Endothelial cell of umbilical vein (primary cell): Measurements from ENCODE around the gene MOK. TPM values are rescaled to one million over a fixed set of nuclear protein-coding genes. Genes with fewer than 3 reads are reported as not detected.

Source experiments
- BruUV-seq: library from RNA; stranded (reverse); fragments of 400-500 nt; replicated peaks from 2 replicates; lab custom pipeline; 2021; lab: Mats Ljungman, UMichigan
- CTCF ChIA-PET: fragments of 300-600, 350-600 bp; sonication (Branson Sonifier 250); formaldehyde crosslinking; loops from one replicate; lab custom pipeline; 2021; ENCODE audit warnings: antibody characterized with exemption, inconsistent platforms; lab: Charles Lee
- POLR2A ChIA-PET: fragments of 300-600, 350-600 bp; sonication (Branson Sonifier 250); formaldehyde crosslinking; loops from one replicate; lab custom pipeline; 2021; ENCODE audit warnings: antibody characterized with exemption, inconsistent platforms; lab: Charles Lee
- DNase-seq: peaks from one replicate; pipeline ENCODE4 v3.0.0-alpha.2; 2011; ENCODE audit warnings: low read depth, low spot score
- FAIRE-seq: peaks from 2 replicates; lab custom pipeline; 2011; peaks lifted over from hg19 to GRCh38; lab: Jason Lieb, UNC
- H2AFZ ChIP-seq: 2 replicates; pipeline ENCODE4 v1.6.0; 2012; ENCODE audit warnings: low read depth, low read length, control low read depth, inconsistent platforms
- H3K27ac ChIP-seq: 2 replicates; pipeline ENCODE4 v1.5.1; 2011; ENCODE audit warnings: low read depth, mild to moderate bottlenecking, control low read depth, low read length, moderate library complexity; ENCODE audit not compliant: insufficient read depth
- H3K27me3 ChIP-seq, 2 experiments: 2 replicates each; pipeline versions ENCODE4 v1.6.0 to v1.6.1; 2011; ENCODE audit warnings: low read length in 2 of 2, mixed read lengths in 1 of 2; ENCODE audit not compliant: control insufficient read depth in 2 of 2, insufficient read depth in 2 of 2
- H3K36me3 ChIP-seq, 2 experiments: 2 replicates in 1 of 2; 3 replicates in 1 of 2; pipeline ENCODE4 v1.5.1; 2011; ENCODE audit warnings: low read length in 2 of 2, mild to moderate bottlenecking in 1 of 2, moderate library complexity in 1 of 2; ENCODE audit not compliant: control insufficient read depth in 2 of 2, insufficient read depth in 2 of 2; ENCODE audit errors: extremely low read depth in 1 of 2
- H3K4me1 ChIP-seq: 3 replicates; pipeline ENCODE4 v1.5.1; 2011; ENCODE audit warnings: mild to moderate bottlenecking, low read length; ENCODE audit not compliant: control insufficient read depth, insufficient read depth; ENCODE audit errors: extremely low read depth
- H3K4me2 ChIP-seq: 2 replicates; pipeline ENCODE4 v1.6.1; 2011; ENCODE audit warnings: low read length, control low read depth, mixed read lengths; ENCODE audit not compliant: insufficient read depth
- H3K4me3 ChIP-seq, 3 experiments: fragments of 200-600 bp in 1 of 3; sonication (generic), shearing (Covaris generic) in 1 of 3; replicated peaks in 1 of 3; 2 replicates each; pipeline ENCODE4 v1.5.1; 2011 to 2016; ENCODE audit warnings: control low read depth in 3 of 3, low read length in 3 of 3, mild to moderate bottlenecking in 2 of 3, inconsistent platforms in 1 of 3, low read depth in 1 of 3, moderate library complexity in 1 of 3; ENCODE audit not compliant: insufficient read depth in 1 of 3
- H3K79me2 ChIP-seq: 2 replicates; pipeline ENCODE4 v1.6.0; 2012; ENCODE audit warnings: low read length, inconsistent platforms; ENCODE audit not compliant: control insufficient read depth, insufficient read depth
- H3K9ac ChIP-seq: replicated peaks from 2 replicates; pipeline ENCODE3; 2011; ENCODE audit warnings: low read length, control low read depth; ENCODE audit not compliant: insufficient read depth; ENCODE audit errors: extremely low read depth
- H3K9me1 ChIP-seq: replicated peaks from 3 replicates; pipeline ENCODE4 v1.6.0; 2011; ENCODE audit warnings: mild to moderate bottlenecking, low read length; ENCODE audit not compliant: control insufficient read depth, insufficient read depth; ENCODE audit errors: extremely low read depth
- H3K9me3 ChIP-seq: replicated peaks from 2 replicates; pipeline ENCODE4 v1.5.1; 2012; ENCODE audit warnings: low read length, inconsistent platforms; ENCODE audit not compliant: control insufficient read depth, insufficient read depth
- H4K20me1 ChIP-seq: replicated peaks from 2 replicates; pipeline ENCODE3; 2011; ENCODE audit warnings: mild to moderate bottlenecking, low read length; ENCODE audit not compliant: control insufficient read depth, insufficient read depth; ENCODE audit errors: extremely low read depth
- CTCF ChIP-seq, 2 donors: IDR thresholded peaks; 1 replicate in 1 of 2; 2 replicates in 1 of 2; pipeline ENCODE4 v1.5.1; 2011; ENCODE audit warnings: low read length in 2 of 2, mild to moderate bottlenecking in 2 of 2, moderate library complexity in 2 of 2, control low read depth in 1 of 2, inconsistent platforms in 1 of 2, low read depth in 1 of 2; ENCODE audit not compliant: insufficient read depth in 1 of 2; ENCODE audit errors: extremely low read depth in 1 of 2
- EZH2 ChIP-seq: IDR thresholded peaks from 2 replicates; pipeline ENCODE4 v1.6.1; 2012; ENCODE audit warnings: borderline replicate concordance, low read depth, mild to moderate bottlenecking, moderate library complexity, low read length, inconsistent platforms; ENCODE audit not compliant: severe bottlenecking
- FOS ChIP-seq: IDR thresholded peaks from 2 replicates; pipeline ENCODE4 v1.6.1; 2011; ENCODE audit warnings: mild to moderate bottlenecking, low read length, moderate library complexity, borderline replicate concordance; ENCODE audit not compliant: insufficient read depth
- GATA2 ChIP-seq: IDR thresholded peaks from 2 replicates; pipeline ENCODE4 v1.7.0; 2011; ENCODE audit warnings: low read depth, mild to moderate bottlenecking, moderate library complexity, mixed read lengths, low read length; ENCODE audit not compliant: insufficient read length, insufficient read depth
- JUN ChIP-seq: IDR thresholded peaks from 2 replicates; pipeline ENCODE4 v1.6.1; 2011; ENCODE audit warnings: borderline replicate concordance, low read depth; ENCODE audit not compliant: insufficient read length, insufficient read depth
- MAX ChIP-seq: IDR thresholded peaks from 2 replicates; pipeline ENCODE4 v1.6.1; 2011; ENCODE audit not compliant: insufficient read depth, insufficient read length
- MYC ChIP-seq: IDR thresholded peaks from one replicate; pipeline ENCODE4 v1.6.1; 2011; ENCODE audit warnings: mild to moderate bottlenecking, low read depth, low read length
- POLR2A ChIP-seq: IDR thresholded peaks from 2 replicates; pipeline ENCODE4 v1.6.1; 2012; ENCODE audit warnings: low read depth, mild to moderate bottlenecking, control low read depth, low read length
- POLR2AphosphoS5 ChIP-seq: IDR thresholded peaks from 2 replicates; pipeline ENCODE4 v1.6.1; 2012; ENCODE audit warnings: low read depth, mild to moderate bottlenecking, control low read depth, low read length, moderate library complexity; ENCODE audit not compliant: insufficient read depth
- dilution Hi-C: fragments of 300-500 bp; cut with MboI; formaldehyde crosslinking; loops from one replicate; pipeline ENCODE4 v1.15.0; 2019; ENCODE audit warnings: low sequenced_read_pairs; ENCODE audit not compliant: extremely low pct_ligation_motif_present
- intact Hi-C: fragments of 100-400 bp; cut with micrococcal nuclease; formaldehyde crosslinking; loops from one replicate; pipeline ENCODE4 v1.10.0; 2022
- polyA plus RNA-seq, 4 experiments: library from polyadenylated mRNA; depleted of rRNA in 3 of 4; stranded (reverse) in 3 of 4; unstranded in 1 of 4; fragments of >200 nt; gene quantifications; 2 replicates each; pipeline versions ENCODE4 v1.2.1 to v1.2.3, GENCODE V29; 2011 to 2012; ENCODE audit warnings: missing spikeins in 1 of 4
- total RNA-seq: library from RNA; stranded (reverse); gene quantifications from 2 replicates; pipeline ENCODE4 v1.2.3, GENCODE V29; 2021

Gene MOK
- total and polyA plus RNA-seq, 2 donors (not counting 3 experiments of a cell fraction or from before 2014, with no cell fraction given) = 6.1 to 8.6 TPM

GRCh38 chr14:102258136-102258535 is 46.8 kb downstream of the MOK start:
- no peaks in the 10 kb centered on the region for H3K9me1 ChIP-seq
- no peak overlapping the region for H3K9ac ChIP-seq
- DNase-seq (no peak), FAIRE-seq (no peak)
- H3K9me3 ChIP-seq = no peaks in the 10 kb centered on the region
- intact Hi-C loops (no loop called here), dilution Hi-C loops (no loop called here)
- H3K27ac ChIP-seq = no peak overlapping the region
- no peak for TF ChIP-seq GATA2
- TF ChIP-seq POLR2AphosphoS5 = no peak
- no peak for TF ChIP-seq EZH2
- no peak for TF ChIP-seq FOS
- TF ChIP-seq JUN = no peak
- TF ChIP-seq CTCF (IDR thresholded peaks at IDR 0.05; ENCODE audit: extremely low read depth in 1 of 2, insufficient read depth in 1 of 2, low read depth in 1 of 2, low read length in 2 of 2) = no peak
- no peak for TF ChIP-seq MAX
- no peak for TF ChIP-seq MYC
- TF ChIP-seq POLR2A = no peak
- ChIA-PET CTCF (no interaction called here), POLR2A (no interaction called here)
- no peak overlapping the region for H2AFZ ChIP-seq
- no peak overlapping the region for H3K4me2 ChIP-seq
- H3K4me1 ChIP-seq = no peaks in the 10 kb centered on the region
- no peaks in the 10 kb centered on the region for H3K27me3 ChIP-seq
- no peak overlapping the region for H3K4me3 ChIP-seq
- no peaks in the 10 kb centered on the region for H3K36me3 ChIP-seq
- H3K79me2 ChIP-seq = no peaks in the 10 kb centered on the region
- no peaks in the 10 kb centered on the region for H4K20me1 ChIP-seq
- BruUV-seq = no TSS peak
